Mesodermal cell (in vitro differentiated cells): ENCODE measurements around the gene TMEM147.
"Not testable (repeated sequence)": the region's sequence is repeated elsewhere in the genome, so short reads cannot be mapped to it uniquely, and the experiment has no call there.

ENCODE experiments used
- H3K27ac ChIP-seq: 2 replicates; pipeline ENCODE4 v1.7.0; 2013; ENCODE audit warnings: mild to moderate bottlenecking, low read depth, low read length, moderate library complexity; ENCODE audit not compliant: severe bottlenecking
- H3K36me3 ChIP-seq: 2 replicates; pipeline ENCODE4 v1.7.1; 2013; ENCODE audit warnings: mild to moderate bottlenecking, low read length, moderate library complexity; ENCODE audit not compliant: control insufficient read depth, insufficient read depth
- H3K4me1 ChIP-seq: one replicate; pipeline ENCODE4 v1.7.1; 2013; ENCODE audit warnings: mild to moderate bottlenecking, low read length; ENCODE audit not compliant: insufficient read depth, control insufficient read depth, poor library complexity, severe bottlenecking
- H3K4me3 ChIP-seq: 2 replicates; pipeline ENCODE4 v1.7.0; 2013; ENCODE audit warnings: low read length, control low read depth, mild to moderate bottlenecking; ENCODE audit not compliant: insufficient read depth, poor library complexity, severe bottlenecking; ENCODE audit errors: extremely low read depth
- H3K9me3 ChIP-seq: 2 replicates; pipeline ENCODE4 v1.7.1; 2013; ENCODE audit warnings: mild to moderate bottlenecking, low read length, moderate library complexity; ENCODE audit not compliant: control insufficient read depth
- WGBS, 2 experiments: methylation state at CpG; one replicate each; pipeline ENCODE4 v1.1.5; 2013; ENCODE audit warnings: missing lambda C conversion rate in 2 of 2; ENCODE audit not compliant: insufficient coverage in 2 of 2; 5-methylcytosine and 5-hydroxymethylcytosine counted together

TMEM147 gene

GRCh38 chr19:35595026-35595425 is 49.6 kb downstream of the TMEM147 start:
- not testable (repeated sequence) for H3K27ac ChIP-seq, H3K4me3 ChIP-seq, H3K9me3 ChIP-seq, H3K4me1 ChIP-seq, H3K36me3 ChIP-seq
- 83 to 92% methylated on average over 2 to 3 of the region's 3 CpGs for WGBS, 2 experiments

DNA sequence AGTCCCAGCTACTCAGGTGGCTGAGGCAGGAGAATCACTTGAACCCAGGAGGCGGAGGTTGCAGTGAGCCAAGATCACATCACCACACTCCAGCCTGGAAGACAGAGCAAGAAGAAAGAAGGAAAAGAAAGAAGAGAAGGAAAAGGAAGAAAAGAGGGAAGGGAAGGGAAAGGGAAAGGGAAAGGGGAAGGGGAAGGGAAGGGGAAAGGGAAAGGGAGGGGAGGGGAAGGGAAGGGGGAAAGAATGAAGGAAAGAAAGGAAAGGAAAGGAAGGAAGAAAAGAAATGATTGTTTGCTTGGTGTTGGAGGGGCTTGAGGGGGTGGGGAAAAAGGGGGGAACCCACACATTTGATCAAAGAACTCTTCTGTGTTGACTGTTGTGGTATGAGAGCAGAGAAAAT is 50.5 kb downstream of the TMEM147 start:
- no peak overlapping the region for H3K4me3 ChIP-seq
- no peaks in the 10 kb centered on the region for H3K4me1 ChIP-seq
- H3K27ac ChIP-seq = no peak overlapping the region
- no peaks in the 10 kb centered on the region for H3K36me3 ChIP-seq
- 100% methylated on average over 1 of the region's 1 CpG; no CpG with 5 or more reads in 1 of the 2 experiments for WGBS, 2 experiments
- no peaks in the 10 kb centered on the region for H3K9me3 ChIP-seq

DNA sequence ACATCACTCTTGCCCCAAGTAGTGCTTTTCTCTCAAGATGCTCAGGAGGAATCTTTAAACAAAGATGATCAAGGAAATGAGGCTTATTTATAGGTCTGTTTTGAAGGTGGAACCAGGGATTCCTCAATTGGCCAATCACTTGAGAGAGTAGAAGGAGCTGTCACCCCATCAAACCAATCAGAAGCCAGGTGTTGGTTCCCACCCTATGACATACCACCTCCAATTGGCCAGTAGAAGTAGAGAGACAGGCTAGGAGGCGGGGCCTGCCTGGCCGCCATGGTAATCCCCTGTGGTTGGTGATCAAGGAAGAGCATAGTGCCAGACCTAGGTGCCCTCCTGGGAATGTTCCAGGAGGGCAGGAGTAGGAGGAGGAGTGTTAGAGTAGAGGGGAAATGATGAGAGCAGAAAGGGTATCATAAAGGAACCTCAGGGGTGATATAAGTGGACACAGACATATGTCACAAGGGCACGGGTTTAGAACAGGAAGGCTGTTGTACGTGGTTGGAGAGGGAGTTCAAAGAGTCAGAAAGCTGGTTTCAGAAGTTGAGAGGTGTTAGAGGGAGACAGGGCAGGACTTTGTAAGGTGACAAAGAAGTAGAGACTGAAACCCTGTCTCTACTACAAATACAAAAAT is 51.1 kb downstream of the TMEM147 start:
- H3K4me1 ChIP-seq = no peaks in the 10 kb centered on the region
- no peak overlapping the region for H3K4me3 ChIP-seq
- 75 to 92% methylated on average over 2 to 4 of the region's 4 CpGs for WGBS, 2 experiments
- H3K27ac ChIP-seq = no peak overlapping the region
- H3K9me3 ChIP-seq = no peaks in the 10 kb centered on the region
- no peaks in the 10 kb centered on the region for H3K36me3 ChIP-seq
